CD4-positive, alpha-beta T cell (primary cell): ENCODE measurements around the gene FOXD1. TPM values are rescaled to one million over a fixed set of nuclear protein-coding genes. Genes with fewer than 3 reads are reported as not detected.

Experiments
- ATAC-seq: fragments of 200-7000 bp; cut with Tn5 transposase; one replicate; pipeline ENCODE4 v1.10.0; 2022; ENCODE audit warnings: mild to moderate bottlenecking; ENCODE audit not compliant: poor library complexity
- CTCF ChIA-PET: fragments of 350-600 bp; sonication (Branson Sonifier 250); formaldehyde crosslinking; loops from one replicate; lab custom pipeline; 2021; ENCODE audit warnings: antibody characterized with exemption, inconsistent platforms; lab: Charles Lee
- POLR2A ChIA-PET: fragments of 350-600 bp; sonication (Branson Sonifier 250); formaldehyde crosslinking; loops from one replicate; lab custom pipeline; 2021; ENCODE audit warnings: antibody characterized with exemption, inconsistent platforms; lab: Charles Lee
- DNase-seq, 14 experiments: peaks; one replicate each; pipeline ENCODE4 v3.0.0-alpha.2; 2013 to 2020; ENCODE audit warnings: mixed read lengths in 2 of 14
- H3K27ac ChIP-seq, 2 donors: one replicate each; pipeline versions ENCODE4 v1.5.1 to v1.7.0; 2013; ENCODE audit warnings: low read length in 2 of 2, low read depth in 1 of 2, mild to moderate bottlenecking in 1 of 2
- H3K27me3 ChIP-seq, 2 experiments: 1 replicate in 1 of 2; 2 replicates in 1 of 2; pipeline versions ENCODE4 v1.6.1 to v1.7.0; 2013; ENCODE audit warnings: low read length in 2 of 2, control low read depth in 1 of 2, mild to moderate bottlenecking in 1 of 2, moderate library complexity in 1 of 2; ENCODE audit not compliant: insufficient read depth in 2 of 2, control insufficient read depth in 1 of 2
- H3K36me3 ChIP-seq: one replicate; pipeline ENCODE4 v1.6.1; 2013; ENCODE audit warnings: low read length, control low read depth; ENCODE audit not compliant: insufficient read depth
- H3K4me1 ChIP-seq: one replicate; pipeline ENCODE4 v1.6.1; 2013; ENCODE audit warnings: low read length, control low read depth; ENCODE audit not compliant: insufficient read depth
- H3K4me3 ChIP-seq: one replicate; pipeline ENCODE4 v1.5.1; 2013; ENCODE audit warnings: mild to moderate bottlenecking, low read length, moderate library complexity
- H3K9me3 ChIP-seq, 2 experiments: 1 replicate in 1 of 2; 2 replicates in 1 of 2; pipeline versions ENCODE4 v1.6.1 to v1.7.0; 2013; ENCODE audit warnings: low read length in 2 of 2, mild to moderate bottlenecking in 2 of 2, control low read depth in 1 of 2, moderate library complexity in 1 of 2; ENCODE audit not compliant: control insufficient read depth in 1 of 2, insufficient read depth in 1 of 2
- H3K27ac Mint-ChIP-seq: one replicate; pipeline ENCODE4 v1.8.0; 2020; ENCODE audit warnings: mixed read lengths
- H3K27me3 Mint-ChIP-seq: one replicate; pipeline ENCODE4 v1.8.0; 2021; ENCODE audit warnings: mixed read lengths
- H3K36me3 Mint-ChIP-seq: one replicate; pipeline ENCODE4 v1.8.0; 2021; ENCODE audit warnings: low read depth, mixed read lengths
- H3K4me1 Mint-ChIP-seq: one replicate; pipeline ENCODE4 v1.8.0; 2021; ENCODE audit warnings: low read depth, mixed read lengths
- H3K4me3 Mint-ChIP-seq: one replicate; pipeline ENCODE4 v1.8.0; 2020; ENCODE audit warnings: mild to moderate bottlenecking, mixed read lengths
- H3K9me3 Mint-ChIP-seq: one replicate; pipeline ENCODE4 v1.8.0; 2020; ENCODE audit warnings: mixed read lengths
- intact Hi-C, 2 experiments: fragments of 100-400 bp; cut with DNase I in 1 of 2; cut with micrococcal nuclease in 1 of 2; formaldehyde crosslinking; loops; one replicate each; pipeline versions ENCODE4 v1.15.1 to v1.9.0; 2023 to 2025; cut with DNase I, micrococcal nuclease
- total RNA-seq, 174 experiments: library from RNA in 2 of 174; stranded (reverse) in 2 of 174; gene quantifications; one replicate each; pipeline ENCODE4 v1.2.3 and lab custom pipeline; 2021 to 2026
- TF ChIP-seq, protein P1 (sequence below): fragments of 200-600 bp; IDR thresholded peaks from one replicate; pipeline ENCODE4 v1.8.0; 2022; ENCODE audit warnings: antibody characterized with exemption, mild to moderate bottlenecking

The FOXD1 gene
- total RNA-seq, 2 experiments from 2014 or later: not detected

DNA sequence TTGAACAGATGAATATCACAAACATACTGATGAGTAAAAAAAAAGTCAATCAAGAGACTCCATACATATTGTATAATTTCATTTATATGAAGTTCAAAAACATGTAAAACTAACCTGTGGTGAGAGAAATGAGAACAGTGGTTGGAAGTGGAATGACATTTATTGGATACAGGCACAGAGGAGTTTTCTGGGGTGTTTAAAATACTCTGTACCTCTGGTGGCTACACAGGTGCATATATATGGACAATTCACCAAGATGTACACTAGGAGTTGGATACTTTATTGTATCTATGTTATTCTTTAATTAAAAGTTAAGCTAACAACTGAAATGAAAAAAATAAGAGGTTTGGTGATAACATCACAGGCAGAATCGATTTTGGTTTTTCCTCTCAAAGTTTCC is 14.1 kb downstream of the FOXD1 start:
- no peaks in the 10 kb centered on the region for H3K36me3 Mint-ChIP-seq
- H3K27ac ChIP-seq: no peak overlapping the region
- DNase-seq (no peak), ATAC-seq (no peak)
- no peak overlapping the region for H3K27ac Mint-ChIP-seq
- ChIA-PET CTCF (interaction anchor here (1.8 to 3.1 kb wide), 2 partner anchors 17 to 19 kb away, joined by 3 to 9 read pairs; no protein-coding TSS in a partner anchor), POLR2A (no interaction called here)
- intact Hi-C loops: no loop called here
- TF ChIP-seq, protein P1, sequence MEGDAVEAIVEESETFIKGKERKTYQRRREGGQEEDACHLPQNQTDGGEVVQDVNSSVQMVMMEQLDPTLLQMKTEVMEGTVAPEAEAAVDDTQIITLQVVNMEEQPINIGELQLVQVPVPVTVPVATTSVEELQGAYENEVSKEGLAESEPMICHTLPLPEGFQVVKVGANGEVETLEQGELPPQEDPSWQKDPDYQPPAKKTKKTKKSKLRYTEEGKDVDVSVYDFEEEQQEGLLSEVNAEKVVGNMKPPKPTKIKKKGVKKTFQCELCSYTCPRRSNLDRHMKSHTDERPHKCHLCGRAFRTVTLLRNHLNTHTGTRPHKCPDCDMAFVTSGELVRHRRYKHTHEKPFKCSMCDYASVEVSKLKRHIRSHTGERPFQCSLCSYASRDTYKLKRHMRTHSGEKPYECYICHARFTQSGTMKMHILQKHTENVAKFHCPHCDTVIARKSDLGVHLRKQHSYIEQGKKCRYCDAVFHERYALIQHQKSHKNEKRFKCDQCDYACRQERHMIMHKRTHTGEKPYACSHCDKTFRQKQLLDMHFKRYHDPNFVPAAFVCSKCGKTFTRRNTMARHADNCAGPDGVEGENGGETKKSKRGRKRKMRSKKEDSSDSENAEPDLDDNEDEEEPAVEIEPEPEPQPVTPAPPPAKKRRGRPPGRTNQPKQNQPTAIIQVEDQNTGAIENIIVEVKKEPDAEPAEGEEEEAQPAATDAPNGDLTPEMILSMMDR: no peak
- H3K4me3 Mint-ChIP-seq: no peak overlapping the region
- H3K27me3 ChIP-seq: peaks cover 55 to 76% of the 10 kb centered on the region in 2 experiments
- peaks cover 19% of the 10 kb centered on the region for H3K4me1 Mint-ChIP-seq
- no peaks in the 10 kb centered on the region for H3K9me3 Mint-ChIP-seq
- H3K9me3 ChIP-seq: peaks cover 0 to 6% of the 10 kb centered on the region in 2 experiments
- no peak overlapping the region for H3K4me3 ChIP-seq
- H3K36me3 ChIP-seq: no peaks in the 10 kb centered on the region
- peaks cover 76% of the 10 kb centered on the region for H3K27me3 Mint-ChIP-seq
- peaks cover 18% of the 10 kb centered on the region for H3K4me1 ChIP-seq

DNA sequence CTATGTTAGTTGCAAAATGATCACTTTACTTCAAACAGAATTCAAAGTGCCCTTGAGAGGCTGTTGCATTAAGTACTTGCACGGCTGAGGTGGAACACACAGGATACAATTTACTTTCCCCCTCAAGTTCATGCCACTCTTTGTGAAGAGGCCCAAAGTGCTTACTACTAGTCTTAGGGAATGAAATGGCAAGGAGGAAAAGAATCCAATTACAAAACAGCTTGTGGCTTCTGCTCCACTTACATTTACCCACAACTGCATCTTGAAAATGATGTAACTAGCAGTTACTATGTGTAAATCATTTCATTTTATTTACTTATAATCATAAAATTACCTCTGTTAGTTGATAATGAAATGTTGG is 14.6 kb downstream of the FOXD1 start:
- Histone ChIP-seq H3K4me1 (peaks cover 18% of the 10 kb centered on the region), H3K27ac (no peak overlapping the region), H3K27me3 (peaks cover 55 to 74% of the 10 kb centered on the region in 2 experiments), H3K36me3 (no peaks in the 10 kb centered on the region), H3K9me3 (peaks cover 0 to 6% of the 10 kb centered on the region in 2 experiments), H3K4me3 (no peak overlapping the region)
- Mint-ChIP-seq H3K9me3 (no peaks in the 10 kb centered on the region), H3K27me3 (peaks cover 76% of the 10 kb centered on the region), H3K27ac (no peak overlapping the region), H3K36me3 (no peaks in the 10 kb centered on the region), H3K4me3 (no peak overlapping the region), H3K4me1 (peaks cover 19% of the 10 kb centered on the region)
- TF ChIP-seq, protein P1: no peak
- intact Hi-C loops: no loop called here
- DNase-seq (no peak), ATAC-seq (no peak)
- ChIA-PET POLR2A (no interaction called here), CTCF (interaction anchor here (1.8 to 3.1 kb wide), 2 partner anchors 18 to 20 kb away, joined by 3 to 9 read pairs; no protein-coding TSS in a partner anchor)

DNA sequence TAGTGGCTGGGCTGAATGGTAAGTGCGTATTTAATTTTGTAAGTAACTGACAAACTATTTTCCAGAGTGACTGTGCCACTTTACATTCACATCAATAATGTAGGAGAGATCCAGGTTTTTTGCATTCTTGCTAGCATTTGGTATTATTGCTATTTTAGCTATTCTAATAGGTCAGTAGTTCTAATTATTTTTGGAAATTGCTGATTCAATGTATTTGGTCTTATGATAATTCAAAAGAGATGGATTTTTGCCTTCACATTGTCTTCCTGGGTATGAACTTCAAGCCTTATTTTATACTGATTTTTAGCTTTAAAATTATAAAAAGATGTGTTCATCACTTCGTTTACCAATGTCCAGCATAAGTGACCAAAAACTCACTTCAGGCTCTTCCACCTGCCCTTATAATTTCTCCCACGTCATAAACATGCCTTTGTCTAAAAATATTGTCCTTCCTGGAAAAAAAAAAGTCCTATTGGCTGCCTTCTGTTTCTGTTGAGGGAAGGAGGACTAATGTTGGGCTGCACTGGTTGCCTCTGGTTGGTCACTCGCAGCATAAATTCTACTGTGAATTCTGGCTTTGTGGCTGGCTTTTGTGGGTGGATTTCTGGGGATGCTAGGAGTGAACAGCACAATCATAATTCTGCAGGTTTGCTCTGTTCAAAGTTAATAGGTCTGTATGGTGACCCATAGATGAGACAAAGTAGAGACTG is 15.2 kb downstream of the FOXD1 start:
- DNase-seq (no peak), ATAC-seq (no peak)
- TF ChIP-seq, protein P1: no peak
- Histone ChIP-seq H3K9me3 (peaks cover 0 to 6% of the 10 kb centered on the region in 2 experiments), H3K4me1 (peaks cover 18% of the 10 kb centered on the region), H3K27me3 (peaks cover 50 to 74% of the 10 kb centered on the region in 2 experiments), H3K27ac (no peak overlapping the region), H3K36me3 (no peaks in the 10 kb centered on the region), H3K4me3 (no peak overlapping the region)
- intact Hi-C loops: no loop called here
- Mint-ChIP-seq H3K4me1 (peaks cover 19% of the 10 kb centered on the region), H3K4me3 (no peak overlapping the region), H3K9me3 (no peaks in the 10 kb centered on the region), H3K36me3 (no peaks in the 10 kb centered on the region), H3K27me3 (peaks cover 75% of the 10 kb centered on the region), H3K27ac (no peak overlapping the region)
- ChIA-PET CTCF (interaction anchor here (1.8 to 3.1 kb wide), 2 partner anchors 18 to 20 kb away, joined by 3 to 9 read pairs; no protein-coding TSS in a partner anchor), POLR2A (no interaction called here)
